ENCODE measurements around the gene KCNMA1.

- TF ChIP-seq CTCF (IDR thresholded peaks at IDR 0.05; ENCODE audit: poor library complexity, severe bottlenecking), result no peak
- no peak for TF ChIP-seq POLR2AphosphoS5 (IDR thresholded peaks at IDR 0.05)
- no peak for TF ChIP-seq EZH2 (IDR thresholded peaks at IDR 0.05; ENCODE audit: borderline replicate concordance, insufficient read depth, low read length, poor library complexity, severe bottlenecking)
- no peak for TF ChIP-seq TAF1 (IDR thresholded peaks at IDR 0.05; ENCODE audit: low read depth)
- TF ChIP-seq REST (IDR thresholded peaks at IDR 0.05; ENCODE audit: borderline replicate concordance), result no peak
Measured at GRCh38 chr10:77413231-77413630, 224.4 kb downstream of the KCNMA1 start.

Data from neural cell (in vitro differentiated cells).